CD4-positive, alpha-beta T cell treated with Interleukin-17A for 1 hour (primary cell): ENCODE data around the gene SCP2D1.
"Not testable (repeated sequence)": the region's sequence is repeated elsewhere in the genome, so short reads cannot be mapped to it uniquely, and the experiment has no call there.

Source experiments
- DNase-seq: peaks from one replicate; pipeline ENCODE4 v3.0.0-alpha.2; 2020

SCP2D1 gene

GRCh38 chr20:18813483-18813882 lies at the start of gene SCP2D1:
TSS of gene SCP2D1 (plus strand) at chr20:18813783. CDS start at chr20:18813816, 33 bp downstream.
- no peak for DNase-seq

GRCh38 chr20:18767676-18768075 lies 45.9 kb upstream of the SCP2D1 start:
- DNase-seq = no peak

GRCh38 chr20:18773566-18773965 lies 40.0 kb upstream of the SCP2D1 start:
- no peak for DNase-seq

- DNase-seq = no peak
These were observed 39.4 kb upstream of the SCP2D1 start for GRCh38 chr20:18774207-18774606.

- no peak for DNase-seq
These were observed 38.0 kb upstream of the SCP2D1 start for GRCh38 chr20:18775633-18776032.

- no peak for DNase-seq
These were observed 34.7 kb upstream of the SCP2D1 start for GRCh38 chr20:18778690-18779392.

- DNase-seq = no peak
These were observed 33.0 kb upstream of the SCP2D1 start for GRCh38 chr20:18780385-18781130.

- no peak for DNase-seq
These were observed 32.1 kb upstream of the SCP2D1 start for GRCh38 chr20:18781509-18781908.

GRCh38 chr20:18783385-18783959 lies 30.1 kb upstream of the SCP2D1 start:
- DNase-seq = no peak

GRCh38 chr20:18787046-18787445 lies 26.5 kb upstream of the SCP2D1 start:
- not testable (repeated sequence) for DNase-seq

- DNase-seq = no peak
These were observed 25.6 kb upstream of the SCP2D1 start for GRCh38 chr20:18788021-18788420.

- DNase-seq = no peak
These were observed 22.8 kb upstream of the SCP2D1 start for GRCh38 chr20:18790787-18791186.

GRCh38 chr20:18793625-18794427 lies 19.8 kb upstream of the SCP2D1 start:
- peak; percentile 93 for DNase-seq

- DNase-seq = no peak
These were observed 19.2 kb upstream of the SCP2D1 start for GRCh38 chr20:18794428-18794787.

- DNase-seq = no peak
These were observed 18.2 kb upstream of the SCP2D1 start for GRCh38 chr20:18795366-18795765.

GRCh38 chr20:18796282-18796833 lies 17.2 kb upstream of the SCP2D1 start:
- no peak for DNase-seq

GRCh38 chr20:18801516-18801915 lies 12.1 kb upstream of the SCP2D1 start:
- no peak for DNase-seq

GRCh38 chr20:18802012-18802634 lies 11.5 kb upstream of the SCP2D1 start:
- no peak for DNase-seq

GRCh38 chr20:18805881-18806280 lies 7.7 kb upstream of the SCP2D1 start:
- no peak for DNase-seq

- no peak for DNase-seq
These were observed 4.9 kb upstream of the SCP2D1 start for GRCh38 chr20:18808712-18809111.

GRCh38 chr20:18811186-18811585 lies 2.4 kb upstream of the SCP2D1 start:
- DNase-seq = no peak

- no peak for DNase-seq
These were observed 1.7 kb upstream of the SCP2D1 start for GRCh38 chr20:18811904-18812303.
